Ovary (tissue), 1 donor: Measurements from ENCODE around the gene COL18A1.

Source experiments
- EP300 ChIP-seq: sonication (generic); formaldehyde crosslinking; IDR thresholded peaks from one replicate; pipeline ENCODE4 v1.6.1; 2017; ENCODE audit warnings: antibody characterized with exemption
- POLR2A ChIP-seq: fragments of 450-650 bp; IDR thresholded peaks from one replicate; pipeline ENCODE4 v1.6.1; 2017; ENCODE audit warnings: antibody characterized with exemption, mild to moderate bottlenecking, moderate library complexity

GRCh38 chr21:45494135-45494850 lies 89.3 kb downstream of the COL18A1 start:
- TF ChIP-seq EP300 (no peak), POLR2A (no peak)
